Body of pancreas (tissue), 4 donors: Measurements from ENCODE around the gene NLRP7.
"Not testable (repeated sequence)": the region's sequence is repeated elsewhere in the genome, so short reads cannot be mapped to it uniquely, and the experiment has no call there.

Experiments used
- CTCF ChIP-seq, 7 experiments: fragments of 450-650 bp in 4 of 7; fragments of 200-600 bp in 3 of 7; sonication (generic) in 3 of 7; IDR thresholded peaks; one replicate each; pipeline ENCODE4 v1.5.1; 2016 to 2019; ENCODE audit warnings: antibody characterized with exemption in 7 of 7
- POLR2A ChIP-seq, 3 donors: fragments of 450-650 bp; IDR thresholded peaks; one replicate each; pipeline ENCODE4 v1.6.1; 2016; ENCODE audit warnings: antibody characterized with exemption in 3 of 3, mild to moderate bottlenecking in 2 of 3

GRCh38 chr19:54965055-54965454, 17.7 kb upstream of the NLRP7 start:
- not testable (repeated sequence) for TF ChIP-seq CTCF, POLR2A (IDR thresholded peaks at IDR 0.05)
